ENCODE results near the gene CCL4.
"Not testable (repeated sequence)": the region's sequence is repeated elsewhere in the genome, so short reads cannot be mapped to it uniquely, and the experiment has no call there.

Gene CCL4

DNA sequence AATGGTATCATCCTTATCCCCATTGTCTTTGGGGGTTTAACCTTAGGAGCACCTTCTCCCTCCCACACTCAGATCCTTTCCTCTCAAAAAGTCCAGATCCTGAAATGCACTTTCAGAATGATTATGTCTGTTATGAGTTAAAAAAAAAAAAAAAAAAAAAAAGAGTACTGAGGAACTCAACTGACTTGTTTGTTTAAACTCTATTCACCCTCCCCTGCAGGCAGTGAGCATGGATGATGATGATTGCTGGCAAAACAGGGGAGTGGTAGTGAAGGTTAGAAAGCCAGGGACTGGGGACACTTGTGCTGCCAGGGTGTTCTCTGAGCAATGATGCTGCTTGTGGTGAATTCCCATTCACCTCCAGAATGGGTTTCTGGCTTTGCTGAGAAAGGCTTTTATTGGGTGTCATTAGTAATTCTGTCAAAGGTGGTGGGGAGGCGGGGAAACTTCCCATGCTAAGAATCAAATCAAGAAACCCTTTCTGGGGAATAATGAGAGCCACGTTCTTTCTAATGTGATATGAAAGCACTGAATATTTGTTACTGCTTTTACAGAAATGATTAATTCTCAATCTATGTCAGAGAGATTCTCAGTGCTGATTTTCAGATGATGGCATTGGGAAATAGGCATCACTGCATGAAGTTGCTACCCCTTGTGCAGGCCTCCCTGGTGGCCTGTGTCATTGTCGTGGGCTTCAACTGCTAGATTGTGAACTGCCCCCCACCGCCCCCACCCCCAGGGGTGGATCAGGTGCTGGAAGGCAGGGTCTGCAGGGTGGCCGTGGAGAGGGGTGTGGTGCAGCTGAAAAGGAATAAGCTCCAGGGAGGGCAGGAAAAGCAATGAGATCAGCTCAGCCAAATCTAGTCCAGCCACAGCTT, 14.1 kb downstream of the CCL4 start:
- DNase-seq (ENCODE audit: low spot score), result no peak

DNA sequence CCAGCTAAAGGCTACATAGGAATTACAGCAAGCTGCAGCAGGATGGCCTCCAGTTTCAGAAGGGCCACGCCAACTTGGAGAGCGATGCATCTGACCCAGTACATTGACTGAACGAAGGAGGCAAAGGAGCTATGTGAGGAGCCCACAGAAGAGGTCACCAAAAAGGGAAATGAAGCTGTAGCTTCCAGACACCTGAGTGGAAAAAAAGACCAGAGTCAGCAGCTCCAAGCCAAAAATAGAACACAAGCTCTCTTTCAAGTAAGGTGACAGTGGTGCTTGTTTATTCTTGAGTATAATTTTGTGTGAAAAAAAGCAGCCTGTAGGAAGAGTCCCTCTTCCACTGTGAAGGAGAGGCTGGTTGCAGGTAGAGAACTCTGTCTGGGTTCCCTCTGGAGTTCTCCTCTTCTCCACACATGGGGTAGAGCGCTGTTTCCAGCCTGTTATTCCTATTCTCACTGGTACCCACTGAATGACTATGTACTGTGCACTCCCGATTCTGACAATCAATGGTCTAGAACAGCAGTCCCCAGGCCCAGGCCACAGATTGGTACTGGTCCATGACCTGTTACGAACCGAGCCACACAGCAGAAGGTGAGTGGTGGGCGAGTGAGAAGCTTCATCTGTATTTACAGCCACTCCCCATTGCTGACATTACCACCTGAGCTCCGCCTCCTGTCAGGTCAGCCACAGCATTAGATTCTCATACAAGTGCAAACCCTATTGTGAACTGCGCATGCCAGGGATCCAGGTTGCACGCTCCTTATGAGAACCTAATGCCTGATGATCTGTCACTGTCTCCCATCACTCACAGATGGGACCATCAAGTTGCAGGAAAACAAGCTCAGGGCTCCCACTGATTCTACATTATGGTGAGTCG, 15.1 kb downstream of the CCL4 start:
- DNase-seq (ENCODE audit: low spot score), result no peak

- no peak for DNase-seq (ENCODE audit: low spot score)
These were observed 16.6 kb downstream of the CCL4 start for GRCh38 chr17:36120221-36120620.

- DNase-seq (ENCODE audit: low spot score), result not testable (repeated sequence)
These were observed 17.5 kb downstream of the CCL4 start for GRCh38 chr17:36121099-36121498.

- DNase-seq (ENCODE audit: low spot score), result no peak
These were observed 19.8 kb downstream of the CCL4 start for GRCh38 chr17:36123431-36123830.

- DNase-seq (ENCODE audit: low spot score), result no peak
These were observed 21.5 kb downstream of the CCL4 start for GRCh38 chr17:36124879-36125824.

GRCh38 chr17:36127199-36127893, 23.7 kb downstream of the CCL4 start:
- DNase-seq (ENCODE audit: low spot score), result no peak

GRCh38 chr17:36127911-36128310, 24.3 kb downstream of the CCL4 start:
- no peak for DNase-seq (ENCODE audit: low spot score)

GRCh38 chr17:36128411-36128978, 24.9 kb downstream of the CCL4 start:
- no peak for DNase-seq (ENCODE audit: low spot score)

- no peak for DNase-seq (ENCODE audit: low spot score)
These were observed 26.0 kb downstream of the CCL4 start for GRCh38 chr17:36129616-36130015.

DNA sequence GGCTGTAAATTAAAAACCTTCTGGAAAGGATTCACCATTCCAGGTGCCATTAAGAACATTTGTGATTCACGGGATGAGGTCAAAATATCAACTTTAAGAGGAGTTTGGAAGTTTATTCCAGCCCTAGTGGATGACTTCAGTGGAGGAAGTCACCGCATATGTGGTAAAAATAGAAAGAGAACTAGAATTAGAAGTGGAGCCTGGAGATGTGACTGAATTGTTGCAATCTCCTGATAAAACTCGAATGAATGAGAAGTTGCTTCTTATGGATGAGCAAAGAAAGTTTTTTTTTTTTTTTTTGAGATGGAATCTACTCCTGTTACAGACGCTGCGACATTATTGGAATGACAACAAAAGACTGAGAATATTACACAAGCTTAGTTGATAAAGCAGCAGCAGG, 26.7 kb downstream of the CCL4 start:
- DNase-seq (ENCODE audit: low spot score), result no peak

GRCh38 chr17:36131421-36131820, 27.8 kb downstream of the CCL4 start:
- no peak for DNase-seq (ENCODE audit: low spot score)

GRCh38 chr17:36131931-36132330, 28.3 kb downstream of the CCL4 start:
- DNase-seq (ENCODE audit: low spot score), result no peak

- no peak for DNase-seq (ENCODE audit: low spot score)
These were observed 28.8 kb downstream of the CCL4 start for GRCh38 chr17:36132421-36132831.

DNA sequence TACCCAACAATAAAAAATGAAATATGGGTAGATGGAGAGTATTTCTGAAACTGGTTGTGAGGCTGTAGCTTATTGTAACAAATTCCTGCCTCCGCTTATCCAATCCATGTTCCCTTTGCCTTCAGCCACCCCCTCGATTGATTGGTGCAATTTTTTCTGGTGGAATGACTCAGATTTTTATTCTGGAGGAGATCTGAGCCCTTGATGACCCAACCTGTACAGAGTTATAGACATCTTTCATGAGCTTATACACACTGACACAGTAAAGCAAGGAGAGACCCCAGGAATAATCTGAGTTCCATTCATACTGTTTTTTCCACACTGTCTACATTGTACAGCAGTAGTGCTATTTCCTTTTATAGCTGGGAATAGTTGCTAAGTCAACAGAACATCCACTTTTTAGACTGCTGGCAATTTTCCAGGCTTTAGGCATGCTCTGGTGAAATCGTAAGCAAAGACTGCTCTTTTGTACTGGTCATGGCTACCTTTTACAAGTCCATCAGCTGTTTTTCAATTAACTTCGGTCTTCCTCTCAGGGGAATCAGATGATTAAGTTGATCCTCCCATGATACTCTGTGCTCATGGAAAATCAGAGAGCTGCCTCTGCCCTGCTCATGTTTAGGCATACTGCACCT, 30.1 kb downstream of the CCL4 start:
- no peak for DNase-seq (ENCODE audit: low spot score)

- DNase-seq (ENCODE audit: low spot score), result no peak
These were observed 31.8 kb downstream of the CCL4 start for GRCh38 chr17:36135465-36135864.

GRCh38 chr17:36136036-36136435, 32.4 kb downstream of the CCL4 start:
- DNase-seq (ENCODE audit: low spot score), result no peak

- DNase-seq (ENCODE audit: low spot score), result no peak
These were observed 32.8 kb downstream of the CCL4 start for GRCh38 chr17:36136439-36136838.

DNA sequence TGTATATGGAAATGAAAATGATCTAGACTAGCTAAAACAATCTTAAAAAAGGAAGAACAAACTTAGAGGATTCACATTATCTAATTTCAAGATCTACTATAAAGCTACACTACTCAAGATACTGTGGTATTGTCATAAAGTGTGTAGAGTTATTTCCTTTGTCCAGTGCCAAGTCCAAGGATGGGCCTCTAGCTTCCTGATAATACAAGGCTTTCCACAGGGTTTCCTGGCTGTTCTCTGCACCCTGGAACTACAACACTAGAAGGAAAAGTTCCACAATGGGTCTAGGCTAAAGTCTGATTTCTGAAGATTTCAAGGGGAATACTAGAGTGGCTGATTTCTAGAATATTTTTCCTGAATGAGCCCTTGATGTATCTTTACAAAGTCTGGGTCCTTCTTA, 38.6 kb downstream of the CCL4 start:
- no peak for DNase-seq (ENCODE audit: low spot score)

GRCh38 chr17:36142806-36143205, 39.2 kb downstream of the CCL4 start:
- DNase-seq (ENCODE audit: low spot score), result no peak

All from hematopoietic multipotent progenitor cell treated with erythropoietin and hydrocortisone succinate and interleukin-3 and kit ligand, for 15 days (in vitro differentiated cells).